ENCODE results near the gene EME1.

The EME1 gene

DNA sequence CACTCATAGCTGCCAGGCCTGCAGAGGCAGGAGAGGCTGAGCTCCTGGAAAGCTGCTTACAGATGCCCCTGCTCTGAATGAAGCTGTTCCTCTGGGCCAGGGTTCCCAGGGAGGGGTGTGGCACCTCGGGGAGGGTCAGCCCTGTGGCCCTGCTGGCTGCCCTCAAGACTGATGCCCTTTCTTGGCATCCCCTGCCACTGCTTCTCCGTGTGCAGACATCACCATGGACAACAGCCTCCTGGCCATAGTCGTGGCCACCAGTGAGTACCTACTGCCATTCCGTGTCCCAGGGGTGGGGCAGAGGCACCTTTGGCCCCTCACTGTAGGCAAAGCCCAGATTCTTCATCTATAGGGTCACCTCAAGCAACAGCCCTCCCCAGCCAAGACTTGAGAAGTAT lies 9.0 kb upstream of the EME1 start:
- no peak for DNase-seq

DNA sequence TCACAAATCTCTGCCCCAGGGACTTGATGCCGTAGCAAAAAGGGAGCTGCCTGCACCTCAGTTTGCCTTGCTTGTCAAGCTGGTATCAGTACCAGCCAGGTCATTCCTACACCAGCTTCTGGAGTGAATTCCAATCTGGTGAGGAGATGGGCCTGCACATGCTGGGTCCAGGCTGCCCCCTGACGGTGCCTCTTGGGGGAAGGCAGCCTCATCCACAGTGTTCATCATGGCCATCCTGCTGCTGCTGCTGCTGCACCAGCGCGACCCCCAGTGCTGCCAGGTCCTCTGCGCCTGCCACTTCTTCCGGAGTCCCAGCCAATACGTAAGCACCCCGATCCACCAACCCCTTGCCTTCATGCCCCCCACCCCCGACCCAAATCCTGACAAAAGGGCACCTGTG lies 8.3 kb upstream of the EME1 start:
- DNase-seq: no peak

DNA sequence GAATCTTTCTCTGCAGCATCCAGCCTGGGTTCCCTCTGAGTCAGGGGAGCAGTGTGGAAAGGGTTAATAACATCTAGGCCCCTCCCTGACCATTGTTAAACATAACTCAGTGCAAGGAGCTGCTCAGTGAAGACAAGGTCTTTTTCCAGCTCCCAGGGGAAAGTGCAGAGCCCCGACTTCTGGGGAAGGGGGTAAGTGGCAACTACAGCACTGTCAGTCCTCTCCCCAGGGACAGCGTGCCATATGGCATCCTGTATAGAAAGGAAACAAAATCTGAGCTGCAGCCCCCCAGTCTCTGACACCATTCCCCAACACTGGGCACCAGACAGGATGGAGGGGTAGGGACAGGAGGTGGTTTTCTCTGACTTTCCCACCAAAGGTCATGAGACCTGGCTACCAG lies 7.9 kb upstream of the EME1 start:
- DNase-seq: no peak

DNA sequence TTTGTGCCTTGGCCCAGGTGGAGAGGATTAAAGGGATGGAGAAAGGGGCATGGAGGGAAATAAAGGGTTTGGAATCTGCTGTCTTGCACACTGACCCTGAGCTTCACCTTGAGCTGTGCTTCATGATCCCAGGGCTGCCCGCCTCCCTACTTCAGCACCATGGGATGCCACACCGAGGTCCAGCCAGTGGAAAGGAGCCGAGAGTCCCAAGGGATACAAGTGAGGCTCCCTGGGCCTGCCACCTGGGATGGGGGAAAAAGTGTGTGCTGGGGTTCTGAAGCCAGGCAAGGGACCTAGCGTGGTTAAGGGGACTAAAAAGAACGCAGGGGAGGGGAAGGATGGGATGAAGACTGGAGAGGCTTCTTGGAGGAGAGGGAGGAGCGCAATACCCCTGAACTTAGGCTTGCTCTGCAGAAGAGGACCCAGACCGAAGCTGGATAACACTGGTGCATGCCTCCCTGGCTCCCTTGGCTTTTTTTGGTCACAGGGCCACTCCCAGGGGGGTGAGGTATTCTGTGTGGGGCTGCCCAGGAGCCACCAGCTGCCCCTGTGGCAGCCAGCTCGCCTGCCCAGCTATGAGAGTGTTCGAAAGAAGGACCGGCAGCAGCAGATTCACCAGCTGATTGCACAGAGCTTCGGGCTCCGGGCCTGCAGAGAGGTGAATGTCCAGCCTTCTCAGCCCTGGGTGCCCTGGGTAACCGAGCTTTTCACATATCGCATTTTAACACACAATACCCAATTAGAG lies 7.2 kb upstream of the EME1 start:
- no peak for DNase-seq

DNA sequence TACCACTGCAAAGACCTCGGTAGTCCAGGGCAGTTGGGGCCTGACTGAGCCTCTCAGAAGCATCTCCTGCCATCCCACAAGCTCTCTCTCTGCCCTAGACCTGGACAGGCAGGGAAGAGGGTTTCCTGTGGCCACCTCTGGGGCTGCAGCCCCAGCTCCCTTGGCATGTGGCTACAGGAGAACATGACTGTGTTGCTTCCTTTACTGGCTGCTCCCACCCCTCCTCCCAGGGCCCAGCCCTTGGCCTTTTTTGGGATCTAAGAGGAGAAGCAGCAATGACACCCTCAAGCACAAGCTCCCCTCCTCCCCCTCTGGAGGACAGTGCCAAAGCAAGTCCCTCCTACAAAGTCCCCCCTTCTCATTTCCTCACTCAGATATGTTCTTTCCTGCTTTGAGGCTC lies 5.6 kb upstream of the EME1 start:
- no peak for DNase-seq

DNA sequence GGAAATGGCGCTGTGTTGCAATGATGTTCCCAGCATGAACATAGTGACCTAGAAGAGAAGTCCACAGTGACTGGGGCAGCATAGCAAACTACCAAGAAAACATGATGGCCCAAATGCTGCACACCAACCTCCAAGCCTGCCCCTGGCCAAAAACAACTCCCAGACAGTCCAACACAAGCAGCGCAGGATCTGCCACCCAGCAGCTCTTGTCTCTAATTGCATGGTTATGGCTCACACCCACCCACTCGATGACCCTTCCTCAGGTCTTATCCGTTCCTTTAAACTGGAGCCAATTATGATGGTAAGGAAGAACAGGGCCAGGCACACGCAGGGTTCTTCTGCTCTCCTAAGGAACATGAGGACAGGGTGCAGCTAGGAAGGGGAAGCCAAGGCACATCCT lies 3.0 kb upstream of the EME1 start:
- no peak for DNase-seq

DNA sequence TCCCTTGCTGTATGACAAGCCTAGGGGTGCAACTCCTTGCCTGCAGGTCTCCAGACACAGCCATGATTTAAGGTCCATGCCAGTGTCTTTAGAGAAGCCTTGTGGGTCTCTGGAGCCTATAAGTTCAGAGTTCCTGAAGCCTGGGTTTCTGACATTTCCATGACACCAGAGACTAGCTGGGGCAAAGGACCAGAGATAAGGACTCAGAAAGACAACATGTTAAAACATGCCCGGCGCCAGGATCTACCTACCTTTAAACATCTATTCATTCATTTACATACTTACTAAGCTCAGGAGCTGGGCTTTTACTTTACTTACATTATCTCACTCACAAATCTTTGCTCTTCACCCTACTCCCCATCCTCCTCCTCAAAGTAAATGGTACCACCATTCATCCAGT lies 1.5 kb upstream of the EME1 start:
- no peak for DNase-seq

DNA sequence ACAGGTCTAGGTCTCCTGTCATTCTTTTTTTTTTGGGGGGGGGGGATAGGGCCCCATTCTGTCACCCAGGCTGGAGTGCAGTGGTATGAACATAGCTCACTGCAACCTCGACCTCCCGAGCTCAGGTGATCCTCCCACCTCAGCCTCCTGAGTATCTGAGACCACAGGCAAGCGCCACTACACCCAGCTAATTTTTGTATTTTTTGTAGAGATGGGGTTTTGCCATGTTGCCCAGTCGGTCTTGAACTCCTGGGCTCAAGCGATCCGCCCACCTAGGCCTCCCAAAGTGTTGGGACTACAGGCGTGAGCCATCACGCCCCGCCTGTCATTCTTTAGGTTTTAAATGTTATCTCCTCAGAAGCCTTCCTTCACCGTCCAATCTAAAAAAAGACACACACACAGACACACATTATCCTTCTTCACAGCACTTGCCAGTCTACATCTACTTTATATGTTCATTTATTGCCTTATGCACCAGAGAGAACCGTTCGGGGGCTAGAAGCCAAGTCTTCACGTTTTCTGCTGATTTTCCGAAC lies 739 bp upstream of the EME1 start:
- no peak for DNase-seq

DNA sequence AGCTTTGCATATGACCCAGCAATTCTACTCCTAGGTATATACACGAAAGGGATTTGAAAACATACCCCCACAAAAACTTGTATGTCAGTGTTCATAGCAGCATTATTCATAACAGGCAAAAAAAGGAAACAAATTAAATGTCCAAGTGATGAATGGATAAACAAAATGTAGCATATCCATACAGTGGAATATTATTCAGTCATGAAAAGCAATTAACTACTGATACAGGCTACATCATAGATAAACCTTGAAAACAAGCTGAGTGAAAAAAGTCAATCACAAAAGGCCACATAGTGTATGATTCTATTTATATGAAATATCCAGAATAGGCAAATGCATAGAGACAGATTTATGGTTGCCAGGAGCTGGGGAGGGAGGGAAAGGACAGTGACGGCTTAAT lies 676 bp downstream of the EME1 start:
- DNase-seq: no peak

DNA sequence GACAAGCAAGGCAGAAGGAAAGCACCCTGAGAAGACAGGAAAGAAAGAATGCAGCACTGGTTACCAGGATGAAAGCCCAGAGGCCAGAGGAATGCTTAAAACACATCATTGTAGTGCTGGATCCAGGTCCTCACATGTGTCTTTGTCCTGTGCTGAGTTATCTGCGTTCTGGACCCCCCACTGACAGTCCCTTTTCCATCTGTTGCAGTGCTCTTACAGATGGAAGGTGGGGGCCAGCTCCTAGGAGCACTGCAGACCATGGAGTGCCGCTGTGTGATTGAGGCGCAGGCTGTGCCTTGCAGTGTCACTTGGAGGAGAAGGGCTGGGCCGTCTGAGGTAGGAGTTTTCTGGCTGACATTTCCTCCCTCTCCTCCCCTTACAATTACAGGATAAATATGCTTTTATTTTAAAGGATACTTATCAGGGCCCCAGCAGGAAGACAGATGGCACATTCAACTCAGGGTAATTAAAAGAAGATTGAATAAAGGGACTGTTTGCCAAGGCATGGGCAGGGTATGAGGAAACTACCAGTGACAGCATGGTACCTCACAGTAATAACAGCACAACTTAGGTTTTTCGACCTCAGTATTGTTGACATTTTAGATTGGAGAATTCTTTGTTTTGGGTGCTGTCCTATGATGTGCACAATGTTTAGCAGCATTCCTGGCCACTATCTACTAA lies 3.0 kb downstream of the EME1 start:
- DNase-seq: no peak

DNA sequence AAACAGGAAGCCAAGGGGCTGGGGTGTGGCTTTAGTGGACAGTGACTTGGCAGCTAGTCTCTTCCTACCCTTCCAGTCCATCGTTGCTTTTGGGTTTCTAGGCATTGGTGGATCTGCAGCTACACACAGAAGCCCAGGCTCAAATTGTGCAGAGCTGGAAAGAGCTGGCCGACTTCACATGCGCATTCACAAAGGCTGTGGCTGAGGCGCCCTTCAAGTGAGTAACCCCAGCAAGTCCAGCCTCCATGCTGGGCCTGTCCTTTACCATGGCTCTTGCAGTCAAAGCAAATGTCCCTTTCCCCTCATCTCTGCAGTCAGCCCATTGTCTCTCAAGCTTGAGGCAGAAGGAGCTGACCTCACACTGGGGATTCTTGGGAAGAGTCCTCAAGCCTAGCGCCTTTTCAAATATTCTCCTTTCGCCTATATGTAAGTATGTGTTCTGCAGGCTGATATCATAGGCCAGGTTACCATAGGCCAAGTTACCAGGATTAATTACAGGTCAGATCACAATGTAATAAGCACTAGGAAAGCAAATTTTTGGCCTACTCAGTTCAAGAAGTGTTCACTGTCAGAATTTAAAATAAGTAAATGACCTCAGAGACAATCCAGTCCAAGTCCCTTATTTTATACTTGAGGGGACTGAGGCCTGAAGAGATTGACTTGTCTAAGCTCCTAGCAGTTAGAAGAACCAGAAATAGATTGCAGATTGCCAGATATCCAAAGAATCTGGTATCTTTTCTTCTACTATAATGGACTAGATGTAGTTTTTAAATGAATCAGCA lies 6.5 kb downstream of the EME1 start:
- no peak for DNase-seq

DNA sequence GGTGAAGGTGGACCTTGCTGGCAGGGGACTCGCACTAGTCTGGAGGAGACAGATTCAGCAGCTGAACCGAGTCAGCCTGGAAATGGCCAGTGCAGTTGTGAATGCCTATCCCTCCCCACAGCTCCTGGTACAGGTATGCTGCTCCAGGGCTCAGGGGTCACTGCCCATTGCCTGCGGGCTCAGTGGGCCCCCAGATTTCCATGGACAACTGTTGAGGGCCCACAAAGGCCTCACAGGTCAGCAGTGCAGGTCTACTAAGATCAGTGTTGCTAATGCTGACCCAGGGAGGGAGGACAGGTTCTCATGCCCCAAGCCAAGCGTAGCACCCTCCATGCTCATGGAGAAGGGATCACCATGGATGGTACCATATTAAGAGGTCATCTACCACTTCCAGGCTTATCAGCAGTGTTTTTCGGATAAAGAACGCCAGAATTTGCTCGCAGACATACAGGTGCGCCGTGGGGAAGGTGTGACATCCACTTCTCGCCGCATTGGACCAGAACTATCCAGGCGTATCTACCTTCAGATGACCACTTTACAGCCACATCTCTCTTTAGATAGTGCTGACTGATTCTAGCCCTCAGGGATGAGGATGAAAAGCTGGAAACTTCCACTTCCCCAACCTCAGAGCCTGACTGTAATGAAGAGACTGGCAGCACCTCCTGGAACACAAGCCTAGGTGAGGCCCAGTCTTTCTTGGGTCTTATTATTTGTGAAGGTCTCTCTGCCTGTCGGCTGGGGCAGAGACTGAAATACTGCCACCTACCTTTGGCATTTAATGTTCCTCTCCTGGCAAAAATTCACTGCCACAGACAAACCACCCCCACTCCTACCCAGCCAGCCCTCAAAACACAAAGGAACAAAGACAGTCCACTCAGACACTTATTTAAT lies 7.6 kb downstream of the EME1 start:
- no peak for DNase-seq

DNA sequence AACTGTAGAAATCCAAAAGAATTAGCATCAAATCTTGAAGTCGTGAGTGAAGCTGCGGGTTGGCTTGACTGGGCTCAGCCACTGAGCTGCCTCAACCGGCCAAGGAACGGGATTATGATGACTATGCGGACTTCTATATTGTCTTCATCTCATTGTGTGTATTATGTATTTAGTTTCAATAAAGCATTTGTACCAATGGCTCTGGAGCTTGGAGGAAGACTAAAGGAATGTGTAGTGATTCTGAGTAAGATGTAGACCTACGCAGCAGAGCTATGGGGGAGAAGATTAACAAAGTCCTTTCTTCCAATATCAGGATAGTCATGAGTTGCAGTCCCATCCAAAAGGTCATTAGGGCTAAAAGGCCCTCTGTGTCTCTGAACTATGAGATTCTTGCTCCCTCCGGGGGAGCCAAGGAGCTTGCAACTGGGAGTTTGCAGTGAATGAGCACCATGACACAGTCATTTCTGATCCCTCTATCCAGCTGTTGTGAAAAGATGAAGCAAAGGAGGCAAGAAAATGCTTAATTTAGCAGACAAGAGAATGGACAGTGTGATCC lies 8.3 kb downstream of the EME1 start:
- DNase-seq: no peak

DNA sequence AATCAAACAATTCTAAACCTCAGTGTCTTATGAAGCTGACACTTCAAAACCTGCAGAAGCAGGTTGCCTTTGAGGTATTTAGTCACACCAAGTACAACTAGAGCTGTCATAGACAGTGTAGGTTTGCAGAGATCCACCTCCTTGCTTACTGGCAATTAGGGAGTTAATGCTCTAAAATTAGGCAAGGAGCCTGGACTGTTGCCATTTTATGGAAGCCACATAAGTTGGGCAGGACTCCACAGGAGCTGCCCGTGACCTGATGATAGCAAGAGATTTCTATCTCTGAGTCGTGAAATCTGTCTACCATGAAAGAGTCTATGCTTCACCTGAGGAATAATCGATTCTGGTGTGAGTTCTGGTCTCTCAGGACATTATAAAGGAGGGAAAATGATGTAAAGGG lies 8.9 kb downstream of the EME1 start:
- no peak for DNase-seq

DNA sequence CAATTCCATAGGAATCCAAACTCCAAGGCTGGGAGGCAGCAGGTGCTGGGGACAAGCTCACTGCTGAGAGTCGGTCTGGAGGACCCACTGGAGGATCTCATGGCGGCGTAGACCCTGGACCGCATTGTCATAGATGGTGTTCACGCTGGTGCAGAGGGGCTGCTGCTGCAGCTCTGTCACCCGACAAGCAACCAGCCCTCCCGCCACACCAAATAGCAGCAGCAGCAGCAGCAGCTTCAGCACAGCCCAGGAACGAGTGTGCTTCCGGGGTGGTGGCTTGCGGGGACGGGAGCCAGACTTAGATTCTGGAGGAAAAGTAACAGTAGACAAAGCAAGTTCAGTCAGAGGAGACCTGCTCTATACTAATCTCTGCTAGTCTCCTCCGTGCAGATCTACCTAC lies 9.9 kb downstream of the EME1 start:
- DNase-seq: no peak

DNA sequence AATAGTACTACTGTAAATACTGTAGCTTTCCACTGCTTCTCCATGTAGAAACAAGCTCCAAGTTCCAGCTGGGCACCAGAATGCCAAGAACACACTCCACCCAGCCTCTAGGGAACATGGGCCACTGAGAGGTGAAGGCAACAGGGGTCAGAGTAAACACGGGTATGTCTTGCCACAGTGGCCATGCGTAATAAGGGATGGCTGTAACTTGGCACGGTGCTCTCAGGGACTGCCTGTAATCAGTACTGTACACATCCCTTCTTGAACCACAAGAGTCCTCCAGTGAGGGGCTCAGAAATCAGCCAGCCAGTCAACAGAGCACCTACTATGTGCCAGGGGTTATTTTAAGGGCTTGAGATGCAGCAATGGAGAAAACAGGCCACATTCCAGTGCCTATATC lies 13.5 kb downstream of the EME1 start:
- no peak for DNase-seq

DNA sequence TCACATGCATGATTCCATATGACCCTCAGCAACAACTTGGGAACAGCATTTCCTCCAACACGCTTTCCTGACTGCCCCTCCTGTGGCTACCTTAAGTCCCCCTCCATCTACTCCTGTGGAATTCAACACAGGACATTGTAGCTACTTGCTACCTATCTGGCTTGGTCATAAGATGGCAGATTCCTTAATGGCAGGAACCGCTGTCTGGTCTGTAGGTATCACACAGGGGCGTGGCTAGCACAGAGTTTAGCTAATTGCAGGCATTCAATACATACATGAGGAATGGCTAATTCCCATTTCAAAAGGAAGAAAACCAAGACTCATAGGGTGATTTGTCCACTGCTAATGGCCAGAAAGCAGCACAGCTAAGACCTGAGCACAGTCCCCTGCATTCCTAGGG lies 15.7 kb downstream of the EME1 start:
- no peak for DNase-seq

DNA sequence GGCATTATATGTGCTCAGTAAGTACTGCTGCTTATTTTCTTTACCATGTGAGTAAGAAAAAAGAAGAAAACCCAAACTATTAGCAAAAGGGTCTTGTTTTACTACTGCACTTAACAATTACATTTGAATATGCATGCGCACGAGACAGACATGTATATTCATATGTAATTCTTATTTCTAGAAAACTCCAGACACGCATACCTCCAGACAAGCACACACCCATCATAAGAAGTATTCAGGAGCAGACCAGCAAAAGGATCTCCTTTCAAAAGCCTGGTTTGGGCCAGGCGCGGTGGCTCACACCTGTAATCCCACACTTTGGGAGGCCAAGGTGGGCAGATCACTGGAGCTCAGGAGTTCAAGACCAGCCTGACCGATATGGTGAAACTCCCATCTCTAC lies 16.5 kb downstream of the EME1 start:
- DNase-seq: no peak

DNA sequence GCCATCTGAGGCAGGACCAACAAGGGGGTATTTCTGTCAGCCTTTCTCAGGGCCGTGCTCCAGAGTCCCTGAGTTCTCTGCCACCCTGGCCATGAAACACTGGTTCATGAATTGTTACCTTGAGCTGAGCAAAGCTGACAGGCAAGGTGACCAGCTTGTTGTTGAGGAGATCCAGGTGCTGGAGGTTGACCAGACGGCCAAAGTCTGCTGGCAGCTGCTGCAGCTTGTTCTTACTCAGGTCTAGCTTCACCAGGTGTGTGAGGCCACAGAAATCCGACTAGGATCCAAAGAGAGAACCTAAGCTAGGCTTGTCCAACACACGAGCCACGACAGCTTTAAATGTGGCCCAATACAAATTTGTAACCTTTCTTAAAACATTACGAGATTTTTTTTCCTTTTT lies 19.6 kb downstream of the EME1 start:
- DNase-seq: no peak

DNA sequence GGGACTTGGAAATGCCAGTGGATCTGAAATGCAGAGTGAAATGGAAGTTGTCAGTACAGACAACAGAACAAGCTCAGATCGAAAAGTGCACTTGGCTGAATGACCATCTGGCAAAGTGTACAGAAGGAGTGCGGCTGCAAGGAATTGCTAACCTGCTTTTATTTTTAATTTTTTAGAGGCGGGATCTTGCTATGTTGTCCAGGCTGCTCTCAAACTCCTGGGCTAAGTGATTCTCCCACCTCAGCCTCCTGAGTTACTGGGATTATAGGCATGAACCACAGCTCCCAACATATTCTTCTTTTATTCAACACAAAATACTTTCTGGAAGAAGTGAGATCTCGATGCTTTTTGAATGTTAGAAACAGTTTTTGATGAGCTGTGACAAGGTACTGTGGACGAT lies 20.7 kb downstream of the EME1 start:
- DNase-seq: no peak

DNA sequence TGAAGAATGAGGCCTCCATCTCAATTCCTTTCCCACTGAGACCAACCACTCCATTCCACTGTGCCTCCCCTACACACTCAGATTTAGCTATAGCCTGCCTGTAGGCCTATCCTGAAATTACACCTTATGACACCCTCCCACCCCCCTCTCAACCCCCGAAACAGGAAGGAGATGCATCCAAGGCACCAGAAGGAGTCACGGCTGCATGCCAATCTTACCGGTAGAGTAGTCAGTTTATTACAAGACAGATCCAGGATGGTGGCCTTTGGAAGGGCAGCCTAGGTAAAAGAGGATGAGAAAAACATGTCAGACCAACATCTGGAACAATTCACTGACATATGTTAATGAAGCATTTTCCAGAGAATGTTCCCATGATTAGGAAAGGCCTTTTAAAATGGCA lies 21.7 kb downstream of the EME1 start:
- no peak for DNase-seq

Data from stimulated activated naive CD4-positive, alpha-beta T cell (primary cell).